Measurements from ENCODE around the gene XCR1.
"Not testable (repeated sequence)": the region's sequence is repeated elsewhere in the genome, so short reads cannot be mapped to it uniquely, and the experiment has no call there.

GRCh38 chr3:46053761-46054515, 26.7 kb upstream of the XCR1 start:
- not testable (repeated sequence) for TF ChIP-seq POLR2A, CTCF (IDR thresholded peaks at IDR 0.05)

All from heart left ventricle (tissue), 13 donors.